EH (cell line): Measurements from ENCODE around the gene KIZ.
"Not testable (repeated sequence)": the region's sequence is repeated elsewhere in the genome, so short reads cannot be mapped to it uniquely, and the experiment has no call there.

Experiments
- DNase-seq: peaks from one replicate; pipeline ENCODE4 v3.0.0-alpha.2; 2015; ENCODE audit warnings: low read depth

KIZ gene

GRCh38 chr20:21139881-21140566 lies 14.1 kb downstream of the KIZ start:
- DNase-seq = no peak

GRCh38 chr20:21141825-21142224 lies 15.9 kb downstream of the KIZ start:
- no peak for DNase-seq

- no peak for DNase-seq
Observed at GRCh38 chr20:21143194-21143890, 17.5 kb downstream of the KIZ start.

GRCh38 chr20:21145424-21145823 lies 19.5 kb downstream of the KIZ start:
- DNase-seq = no peak

- no peak for DNase-seq
Observed at GRCh38 chr20:21146215-21146614, 20.3 kb downstream of the KIZ start.

- DNase-seq = peak; percentile 42
Observed at GRCh38 chr20:21147593-21147992, 21.7 kb downstream of the KIZ start.

GRCh38 chr20:21149344-21149743 lies 23.5 kb downstream of the KIZ start:
- DNase-seq = no peak

GRCh38 chr20:21151791-21152190 lies 25.9 kb downstream of the KIZ start:
- DNase-seq = no peak

GRCh38 chr20:21154692-21155091 lies 28.8 kb downstream of the KIZ start:
- DNase-seq = no peak

- no peak for DNase-seq
Observed at GRCh38 chr20:21155268-21155667, 29.4 kb downstream of the KIZ start.

- DNase-seq = peak; percentile 76
Observed at GRCh38 chr20:21156266-21156665, 30.4 kb downstream of the KIZ start.

GRCh38 chr20:21157006-21157405 lies 31.1 kb downstream of the KIZ start:
- no peak for DNase-seq

GRCh38 chr20:21159658-21160380 lies 33.9 kb downstream of the KIZ start:
- DNase-seq = peak; percentile 19

- no peak for DNase-seq
Observed at GRCh38 chr20:21161926-21162325, 36.0 kb downstream of the KIZ start.

GRCh38 chr20:21162631-21163030 lies 36.7 kb downstream of the KIZ start:
- no peak for DNase-seq

- peak; percentile 21 for DNase-seq
Observed at GRCh38 chr20:21166801-21167200, 40.9 kb downstream of the KIZ start.

- DNase-seq = no peak
Observed at GRCh38 chr20:21167261-21167660, 41.4 kb downstream of the KIZ start.

- not testable (repeated sequence) for DNase-seq
Observed at GRCh38 chr20:21168061-21168460, 42.2 kb downstream of the KIZ start.

GRCh38 chr20:21172626-21173025 lies 46.7 kb downstream of the KIZ start:
- DNase-seq = no peak

GRCh38 chr20:21173485-21173884 lies 47.6 kb downstream of the KIZ start:
- DNase-seq = peak; percentile 47

GRCh38 chr20:21174516-21175239 lies 48.8 kb downstream of the KIZ start:
- peak; percentile 34 for DNase-seq

- no peak for DNase-seq
Observed at GRCh38 chr20:21175433-21175832, 49.6 kb downstream of the KIZ start.
